Measurements from ENCODE around the gene DGCR8. TPM values are rescaled to one million over a fixed set of nuclear protein-coding genes. Genes with fewer than 3 reads are reported as not detected.

The DGCR8 gene
- total and polyA plus RNA-seq, 2 donors from 2014 or later = 12.2 to 40.1 TPM

- Histone ChIP-seq H3K4me1 (ENCODE audit: control insufficient read depth in 2 of 3, insufficient read depth in 2 of 3, low read depth in 1 of 3, low read length in 3 of 3) (peaks cover 0 to 39% (median 7%) of the 10 kb centered on the region in 3 donors), H3K27ac (ENCODE audit: low read depth in 2 of 2, low read length in 2 of 2) (no peak overlapping the region), H3K9ac (ENCODE audit: low read length in 3 of 3) (no peak overlapping the region), H3K9me3 (ENCODE audit: control insufficient read depth in 2 of 3, insufficient read depth in 1 of 3, low read length in 3 of 3) (no peaks in the 10 kb centered on the region), H3K27me3 (ENCODE audit: control insufficient read depth, insufficient read depth, low read length) (no peaks in the 10 kb centered on the region), H3K4me3 (ENCODE audit: low read length in 3 of 3) (no peak overlapping the region), H3K36me3 (ENCODE audit: control insufficient read depth in 2 of 3, insufficient read depth in 3 of 3, low read length in 3 of 3) (peaks cover 0 to 4% (median 0%) of the 10 kb centered on the region in 3 donors)
- intact Hi-C loops (cut with DNase I) = no loop called here
- DNase-seq (no peak), FAIRE-seq (no peak)
- no peak for TF ChIP-seq CTCF (IDR thresholded peaks at IDR 0.05; ENCODE audit: borderline replicate concordance, extremely low read depth, insufficient read depth)
Measured at GRCh38 chr22:20137671-20138416, 57.8 kb downstream of the DGCR8 start.

- H3K27ac ChIP-seq (ENCODE audit: low read depth in 2 of 2, low read length in 2 of 2) = no peak overlapping the region
- no peak for TF ChIP-seq CTCF (IDR thresholded peaks at IDR 0.05; ENCODE audit: borderline replicate concordance, extremely low read depth, insufficient read depth)
- H3K4me3 ChIP-seq (ENCODE audit: low read length in 3 of 3) = no peak overlapping the region
- intact Hi-C loops (cut with DNase I) = no loop called here
- FAIRE-seq (no peak), DNase-seq (no peak)
- H3K9me3 ChIP-seq (ENCODE audit: control insufficient read depth in 2 of 3, insufficient read depth in 1 of 3, low read length in 3 of 3) = no peaks in the 10 kb centered on the region
- H3K4me1 ChIP-seq (ENCODE audit: control insufficient read depth in 2 of 3, insufficient read depth in 2 of 3, low read depth in 1 of 3, low read length in 3 of 3) = peaks cover 0 to 35% (median 7%) of the 10 kb centered on the region in 3 donors
- no peaks in the 10 kb centered on the region for H3K27me3 ChIP-seq (ENCODE audit: control insufficient read depth, insufficient read depth, low read length)
- no peak overlapping the region for H3K9ac ChIP-seq (ENCODE audit: low read length in 3 of 3)
- H3K36me3 ChIP-seq (ENCODE audit: control insufficient read depth in 2 of 3, insufficient read depth in 3 of 3, low read length in 3 of 3) = peaks cover 0 to 4% (median 0%) of the 10 kb centered on the region in 3 donors
Measured at GRCh38 chr22:20138417-20138738, 58.3 kb downstream of the DGCR8 start.

DNA sequence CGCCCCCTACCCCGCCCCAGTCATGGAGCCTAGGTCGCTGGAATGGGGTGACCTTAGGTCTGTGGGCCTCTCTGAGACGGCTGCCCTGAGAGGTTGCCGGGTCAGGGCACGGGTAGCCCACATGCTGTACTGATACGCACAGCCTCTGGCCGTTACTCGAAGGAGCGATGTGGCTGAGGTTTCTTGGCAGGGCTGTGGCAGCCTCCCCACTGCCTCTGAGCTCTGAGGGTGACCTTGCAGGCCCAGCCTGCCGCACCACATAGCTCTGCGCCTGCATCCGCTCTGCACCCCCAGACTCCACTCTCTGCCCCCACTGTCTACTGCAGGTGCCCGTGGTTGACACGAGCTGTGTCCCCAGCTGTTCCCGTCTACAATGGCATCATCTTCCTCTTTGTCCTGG is 58.8 kb downstream of the DGCR8 start:
- peaks cover 0 to 33% (median 7%) of the 10 kb centered on the region in 3 donors for H3K4me1 ChIP-seq (ENCODE audit: control insufficient read depth in 2 of 3, insufficient read depth in 2 of 3, low read depth in 1 of 3, low read length in 3 of 3)
- H3K4me3 ChIP-seq (ENCODE audit: low read length in 3 of 3) = no peak overlapping the region
- intact Hi-C loops (cut with DNase I) = no loop called here
- peaks cover 0 to 4% (median 0%) of the 10 kb centered on the region in 3 donors for H3K36me3 ChIP-seq (ENCODE audit: control insufficient read depth in 2 of 3, insufficient read depth in 3 of 3, low read length in 3 of 3)
- no peak for FAIRE-seq
- no peaks in the 10 kb centered on the region for H3K9me3 ChIP-seq (ENCODE audit: control insufficient read depth in 2 of 3, insufficient read depth in 1 of 3, low read length in 3 of 3)
- no peak overlapping the region for H3K27ac ChIP-seq (ENCODE audit: low read depth in 2 of 2, low read length in 2 of 2)
- no peaks in the 10 kb centered on the region for H3K27me3 ChIP-seq (ENCODE audit: control insufficient read depth, insufficient read depth, low read length)
- no peak overlapping the region for H3K9ac ChIP-seq (ENCODE audit: low read length in 3 of 3)
- no peak for TF ChIP-seq CTCF (IDR thresholded peaks at IDR 0.05; ENCODE audit: borderline replicate concordance, extremely low read depth, insufficient read depth)
- no peak for DNase-seq

All from kidney (tissue), 14 donors.